ENCODE results near the gene CDC42EP2. TPM values are rescaled to one million over a fixed set of nuclear protein-coding genes. Genes with fewer than 3 reads are reported as not detected.

CDC42EP2 gene
- total and polyA plus RNA-seq, 2 donors from 2014 or later, result 13.7 to 19.4 TPM

- no peak for TF ChIP-seq CTCF (IDR thresholded peaks at IDR 0.05; ENCODE audit: borderline replicate concordance, extremely low read depth, insufficient read depth)
- peak overlapping the region in 1 of 3 donors; percentile 26 for H3K9ac ChIP-seq (ENCODE audit: low read length in 3 of 3)
- no peak overlapping the region for H3K4me3 ChIP-seq (ENCODE audit: low read length in 3 of 3)
- DNase-seq (peak; percentile 84 to 95 (median 89)), FAIRE-seq (no peak)
- peaks cover 2 to 34% (median 5%) of the 10 kb centered on the region in 3 donors for H3K4me1 ChIP-seq (ENCODE audit: control insufficient read depth in 2 of 3, insufficient read depth in 2 of 3, low read depth in 1 of 3, low read length in 3 of 3)
- intact Hi-C loops (cut with DNase I), result no loop called here
- H3K36me3 ChIP-seq (ENCODE audit: control insufficient read depth in 2 of 3, insufficient read depth in 3 of 3, low read length in 3 of 3), result peaks cover 0 to 3% (median 3%) of the 10 kb centered on the region in 3 donors
- no peaks in the 10 kb centered on the region for H3K27me3 ChIP-seq (ENCODE audit: control insufficient read depth, insufficient read depth, low read length)
- H3K9me3 ChIP-seq (ENCODE audit: control insufficient read depth in 2 of 3, insufficient read depth in 1 of 3, low read length in 3 of 3), result no peaks in the 10 kb centered on the region
- peak overlapping the region; percentile 67 to 68 for H3K27ac ChIP-seq (ENCODE audit: low read depth in 2 of 2, low read length in 2 of 2)
These were observed 15.9 kb upstream of the CDC42EP2 start for GRCh38 chr11:65298655-65299179.

- Histone ChIP-seq H3K36me3 (ENCODE audit: control insufficient read depth in 2 of 3, insufficient read depth in 3 of 3, low read length in 3 of 3) (peaks cover 0 to 2% (median 0%) of the 10 kb centered on the region in 3 donors), H3K4me1 (ENCODE audit: control insufficient read depth in 2 of 3, insufficient read depth in 2 of 3, low read depth in 1 of 3, low read length in 3 of 3) (peaks cover 0 to 30% (median 5%) of the 10 kb centered on the region in 3 donors), H3K9ac (ENCODE audit: low read length in 3 of 3) (no peak overlapping the region), H3K9me3 (ENCODE audit: control insufficient read depth in 2 of 3, insufficient read depth in 1 of 3, low read length in 3 of 3) (no peaks in the 10 kb centered on the region), H3K27me3 (ENCODE audit: control insufficient read depth, insufficient read depth, low read length) (no peaks in the 10 kb centered on the region), H3K4me3 (ENCODE audit: low read length in 3 of 3) (no peak overlapping the region), H3K27ac (ENCODE audit: low read depth in 2 of 2, low read length in 2 of 2) (no peak overlapping the region)
- FAIRE-seq (no peak), DNase-seq (no peak)
- TF ChIP-seq CTCF (IDR thresholded peaks at IDR 0.05; ENCODE audit: borderline replicate concordance, extremely low read depth, insufficient read depth), result no peak
- intact Hi-C loops (cut with DNase I), result no loop called here
These were observed 13.9 kb upstream of the CDC42EP2 start for GRCh38 chr11:65300621-65301275.

- Histone ChIP-seq H3K4me3 (ENCODE audit: low read length in 3 of 3) (no peak overlapping the region), H3K4me1 (ENCODE audit: control insufficient read depth in 2 of 3, insufficient read depth in 2 of 3, low read depth in 1 of 3, low read length in 3 of 3) (peaks cover 0 to 24% (median 5%) of the 10 kb centered on the region in 3 donors), H3K9me3 (ENCODE audit: control insufficient read depth in 2 of 3, insufficient read depth in 1 of 3, low read length in 3 of 3) (no peaks in the 10 kb centered on the region), H3K27ac (ENCODE audit: low read depth in 2 of 2, low read length in 2 of 2) (no peak overlapping the region), H3K9ac (ENCODE audit: low read length in 3 of 3) (no peak overlapping the region), H3K36me3 (ENCODE audit: control insufficient read depth in 2 of 3, insufficient read depth in 3 of 3, low read length in 3 of 3) (no peaks in the 10 kb centered on the region), H3K27me3 (ENCODE audit: control insufficient read depth, insufficient read depth, low read length) (no peaks in the 10 kb centered on the region)
- DNase-seq (peak; percentile 83 to 92 (median 85)), FAIRE-seq (no peak)
- no peak for TF ChIP-seq CTCF (IDR thresholded peaks at IDR 0.05; ENCODE audit: borderline replicate concordance, extremely low read depth, insufficient read depth)
- intact Hi-C loops (cut with DNase I), result no loop called here
These were observed 13.0 kb upstream of the CDC42EP2 start for GRCh38 chr11:65301491-65302329.
